Ectodermal cell (in vitro differentiated cells): ENCODE results near the gene SLC6A18.
"Not testable (repeated sequence)": the region's sequence is repeated elsewhere in the genome, so short reads cannot be mapped to it uniquely, and the experiment has no call there.

Experiments
- H3K27ac ChIP-seq: 2 replicates; pipeline ENCODE4 v1.7.0; 2013; ENCODE audit warnings: mild to moderate bottlenecking, low read depth, low read length; ENCODE audit not compliant: insufficient read depth, poor library complexity, severe bottlenecking
- H3K27me3 ChIP-seq: 2 replicates; pipeline ENCODE4 v1.7.0; 2013; ENCODE audit warnings: mild to moderate bottlenecking, low read length; ENCODE audit not compliant: insufficient read depth, control insufficient read depth, poor library complexity, severe bottlenecking
- H3K36me3 ChIP-seq: one replicate; pipeline ENCODE4 v1.7.0; 2013; ENCODE audit warnings: low read length; ENCODE audit not compliant: control insufficient read depth, insufficient read depth
- H3K4me1 ChIP-seq: one replicate; pipeline ENCODE4 v1.7.0; 2013; ENCODE audit warnings: low read length; ENCODE audit not compliant: control insufficient read depth, insufficient read depth
- H3K4me3 ChIP-seq: 2 replicates; pipeline ENCODE4 v1.7.0; 2013; ENCODE audit warnings: low read depth, low read length, control low read depth; ENCODE audit not compliant: insufficient read depth
- H3K9me3 ChIP-seq: 2 replicates; pipeline ENCODE4 v1.7.0; 2013; ENCODE audit warnings: mild to moderate bottlenecking, low read length, moderate library complexity; ENCODE audit not compliant: control insufficient read depth
- WGBS, 2 experiments: methylation state at CpG; one replicate each; pipeline ENCODE4 v1.1.7; 2013; ENCODE audit warnings: missing lambda C conversion rate in 2 of 2; 5-methylcytosine and 5-hydroxymethylcytosine counted together

Gene SLC6A18

GRCh38 chr5:1275397-1276391, 50.5 kb downstream of the SLC6A18 start:
- not testable (repeated sequence) for H3K27me3 ChIP-seq, H3K36me3 ChIP-seq, H3K4me3 ChIP-seq, H3K9me3 ChIP-seq, H3K4me1 ChIP-seq, H3K27ac ChIP-seq
- WGBS, 2 experiments = 87 to 88% methylated on average over 10 of the region's 10 CpGs

GRCh38 chr5:1276930-1277329, 51.7 kb downstream of the SLC6A18 start:
- H3K9me3 ChIP-seq = no peaks in the 10 kb centered on the region
- no peaks in the 10 kb centered on the region for H3K4me1 ChIP-seq
- WGBS, 2 experiments = 92% methylated on average over 20 of the region's 20 CpGs
- H3K27ac ChIP-seq = no peak overlapping the region
- H3K36me3 ChIP-seq = no peaks in the 10 kb centered on the region
- H3K4me3 ChIP-seq = no peak overlapping the region
- no peaks in the 10 kb centered on the region for H3K27me3 ChIP-seq

- Histone ChIP-seq H3K27ac (no peak overlapping the region), H3K27me3 (no peaks in the 10 kb centered on the region), H3K4me3 (no peak overlapping the region), H3K9me3 (no peaks in the 10 kb centered on the region), H3K36me3 (no peaks in the 10 kb centered on the region), H3K4me1 (no peaks in the 10 kb centered on the region)
- 94% methylated on average over 21 of the region's 21 CpGs for WGBS, 2 experiments
Measured at GRCh38 chr5:1277331-1277730, 52.1 kb downstream of the SLC6A18 start.

- H3K9me3 ChIP-seq = no peaks in the 10 kb centered on the region
- no peaks in the 10 kb centered on the region for H3K27me3 ChIP-seq
- WGBS, 2 experiments = 95 to 96% methylated on average over 10 of the region's 10 CpGs
- no peak overlapping the region for H3K27ac ChIP-seq
- no peaks in the 10 kb centered on the region for H3K36me3 ChIP-seq
- H3K4me3 ChIP-seq = no peak overlapping the region
- no peaks in the 10 kb centered on the region for H3K4me1 ChIP-seq
Measured at GRCh38 chr5:1277781-1278180, 52.6 kb downstream of the SLC6A18 start.

- Histone ChIP-seq H3K4me3 (no peak overlapping the region), H3K27ac (no peak overlapping the region), H3K36me3 (no peaks in the 10 kb centered on the region), H3K27me3 (no peaks in the 10 kb centered on the region), H3K4me1 (no peaks in the 10 kb centered on the region), H3K9me3 (no peaks in the 10 kb centered on the region)
- 93 to 95% methylated on average over 13 of the region's 13 CpGs for WGBS, 2 experiments
Measured at GRCh38 chr5:1278216-1278615, 53.0 kb downstream of the SLC6A18 start.

- WGBS, 2 experiments = 96 to 97% methylated on average over 42 of the region's 42 CpGs
- H3K9me3 ChIP-seq = no peaks in the 10 kb centered on the region
- no peaks in the 10 kb centered on the region for H3K27me3 ChIP-seq
- no peaks in the 10 kb centered on the region for H3K36me3 ChIP-seq
- H3K4me3 ChIP-seq = no peak overlapping the region
- no peaks in the 10 kb centered on the region for H3K4me1 ChIP-seq
- no peak overlapping the region for H3K27ac ChIP-seq
Measured at GRCh38 chr5:1278656-1279442, 53.7 kb downstream of the SLC6A18 start.

GRCh38 chr5:1279443-1280151, 54.4 kb downstream of the SLC6A18 start:
- Histone ChIP-seq H3K4me1 (no peaks in the 10 kb centered on the region), H3K36me3 (no peaks in the 10 kb centered on the region), H3K27me3 (no peaks in the 10 kb centered on the region), H3K4me3 (no peak overlapping the region), H3K27ac (no peak overlapping the region), H3K9me3 (no peaks in the 10 kb centered on the region)
- WGBS, 2 experiments = 95% methylated on average over 34 of the region's 34 CpGs

- no peak overlapping the region for H3K27ac ChIP-seq
Measured at GRCh38 chr5:1280177-1281037, 55.2 kb downstream of the SLC6A18 start.

GRCh38 chr5:1281038-1281882, 56.1 kb downstream of the SLC6A18 start:
- H3K27me3 ChIP-seq = no peaks in the 10 kb centered on the region
- H3K4me3 ChIP-seq = no peak overlapping the region
- no peaks in the 10 kb centered on the region for H3K9me3 ChIP-seq
- H3K4me1 ChIP-seq = no peaks in the 10 kb centered on the region
- no peaks in the 10 kb centered on the region for H3K36me3 ChIP-seq
- H3K27ac ChIP-seq = no peak overlapping the region
- WGBS, 2 experiments = 92 to 93% methylated on average over 16 of the region's 16 CpGs

More at GRCh38 chr5:1280177-1281037, 55.2 kb downstream of the SLC6A18 start:
- 95% methylated on average over 32 of the region's 32 CpGs for WGBS, 2 experiments
- H3K4me3 ChIP-seq = no peak overlapping the region
- no peaks in the 10 kb centered on the region for H3K4me1 ChIP-seq
- no peaks in the 10 kb centered on the region for H3K27me3 ChIP-seq
- H3K36me3 ChIP-seq = no peaks in the 10 kb centered on the region
- no peaks in the 10 kb centered on the region for H3K9me3 ChIP-seq
